DOHH2 (cell line): ENCODE results near the gene ZNF132.

Source experiments
- CTCF ChIP-seq: fragments of 200-600 bp; sonication (generic); IDR thresholded peaks from one replicate; pipeline ENCODE4 v1.5.1; 2014; ENCODE audit warnings: antibody characterized with exemption, mild to moderate bottlenecking, low read depth, low read length; ENCODE audit not compliant: poor library complexity, severe bottlenecking
- EZH2phosphoT487 ChIP-seq: fragments of 200-600 bp; sonication (generic); IDR thresholded peaks from 2 replicates; pipeline ENCODE4 v1.6.1; 2017; ENCODE audit warnings: borderline replicate concordance, mild to moderate bottlenecking, antibody characterized with exemption, low read length, moderate library complexity, mixed read lengths

DNA sequence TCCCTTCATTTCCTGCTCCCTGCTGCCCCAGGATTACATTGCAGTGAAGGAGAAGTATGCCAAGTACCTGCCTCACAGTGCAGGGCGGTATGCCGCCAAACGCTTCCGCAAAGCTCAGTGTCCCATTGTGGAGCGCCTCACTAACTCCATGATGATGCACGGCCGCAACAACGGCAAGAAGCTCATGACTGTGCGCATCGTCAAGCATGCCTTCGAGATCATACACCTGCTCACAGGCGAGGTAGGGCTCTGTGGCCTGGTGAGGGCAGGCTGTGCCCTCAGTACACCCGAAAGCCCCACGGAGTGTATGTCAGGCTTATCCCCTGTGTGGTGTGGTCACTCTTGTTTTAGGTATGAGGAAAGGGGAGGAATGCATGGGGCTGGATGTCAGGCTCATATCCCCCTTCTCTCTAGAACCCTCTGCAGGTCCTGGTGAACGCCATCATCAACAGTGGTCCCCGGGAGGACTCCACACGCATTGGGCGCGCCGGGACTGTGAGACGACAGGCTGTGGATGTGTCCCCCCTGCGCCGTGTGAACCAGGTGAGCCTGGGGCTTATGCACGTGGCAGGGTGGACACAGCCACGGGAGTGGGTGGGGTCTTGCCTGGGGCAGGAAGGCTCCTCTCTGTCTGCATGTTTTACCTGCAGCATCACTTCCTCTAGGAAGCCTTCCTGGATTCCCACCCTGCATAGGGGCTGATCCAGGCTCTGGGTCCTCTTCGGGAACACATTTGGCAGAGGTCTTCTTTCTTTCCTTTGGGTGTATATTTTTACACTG is 46.8 kb downstream of the ZNF132 start:
- TF ChIP-seq CTCF (no peak), EZH2phosphoT487 (no peak)
